Neural cell (in vitro differentiated cells): Measurements from ENCODE around the gene AVL9.

ENCODE experiments used
- CTCF ChIP-seq: fragments of 450-650 bp; IDR thresholded peaks from 2 replicates; pipeline ENCODE4 v1.5.1; 2014; ENCODE audit warnings: antibody characterized with exemption, mild to moderate bottlenecking, moderate library complexity; ENCODE audit not compliant: poor library complexity, severe bottlenecking
- EP300 ChIP-seq: fragments of 450-650 bp; conservative IDR thresholded peaks from 2 replicates; pipeline ENCODE4 v1.6.1; 2014; ENCODE audit warnings: antibody characterized with exemption, mild to moderate bottlenecking, moderate library complexity; ENCODE audit not compliant: poor library complexity, severe bottlenecking
- EZH2 ChIP-seq: fragments of 200-600, 300-800 bp; shearing (Covaris generic), sonication (generic); IDR thresholded peaks from 2 replicates; pipeline ENCODE4 v1.6.1; 2014; ENCODE audit warnings: antibody characterized with exemption, low read length, borderline replicate concordance, mild to moderate bottlenecking; ENCODE audit not compliant: insufficient read depth, poor library complexity, severe bottlenecking
- MXI1 ChIP-seq: fragments of 450-650 bp; conservative IDR thresholded peaks from 2 replicates; pipeline ENCODE4 v1.6.1; 2014; ENCODE audit warnings: antibody characterized with exemption, mild to moderate bottlenecking; ENCODE audit not compliant: poor library complexity, severe bottlenecking
- POLR2AphosphoS5 ChIP-seq: IDR thresholded peaks from 2 replicates; pipeline ENCODE4 v1.6.1; 2012
- RAD21 ChIP-seq: fragments of 450-650 bp; conservative IDR thresholded peaks from 2 replicates; pipeline ENCODE4 v1.6.1; 2014; ENCODE audit warnings: antibody characterized with exemption, mild to moderate bottlenecking, moderate library complexity
- REST ChIP-seq: IDR thresholded peaks from 2 replicates; pipeline ENCODE4 v1.6.1; 2012; ENCODE audit warnings: borderline replicate concordance
- SMC3 ChIP-seq: fragments of 450-650 bp; conservative IDR thresholded peaks from 2 replicates; pipeline ENCODE4 v1.6.1; 2014; ENCODE audit warnings: antibody characterized with exemption, mild to moderate bottlenecking, moderate library complexity; ENCODE audit not compliant: poor library complexity
- TAF1 ChIP-seq: IDR thresholded peaks from 2 replicates; pipeline ENCODE4 v1.6.1; 2012; ENCODE audit warnings: low read depth

GRCh38 chr7:32560075-32560474 lies 64.8 kb downstream of the AVL9 start:
- TF ChIP-seq CTCF = no peak
- no peak for TF ChIP-seq RAD21
- no peak for TF ChIP-seq EP300
- TF ChIP-seq EZH2 = no peak
- no peak for TF ChIP-seq POLR2AphosphoS5
- TF ChIP-seq REST = no peak
- TF ChIP-seq TAF1 = no peak
- no peak for TF ChIP-seq SMC3
- TF ChIP-seq MXI1 = no peak
